GM10266 (cell line): ENCODE measurements around the gene RIC8A.
"Not testable (repeated sequence)": the region's sequence is repeated elsewhere in the genome, so short reads cannot be mapped to it uniquely, and the experiment has no call there.

Experiments
- DNase-seq: peaks from one replicate; pipeline ENCODE4 v3.0.0; 2012; ENCODE audit errors: extremely low spot score
- CTCF ChIP-seq: IDR thresholded peaks from 2 replicates; pipeline ENCODE4 v1.5.1; 2012; ENCODE audit warnings: mild to moderate bottlenecking, low read depth; ENCODE audit not compliant: control insufficient read depth, insufficient read depth; ENCODE audit errors: missing control alignments

The RIC8A gene

DNA sequence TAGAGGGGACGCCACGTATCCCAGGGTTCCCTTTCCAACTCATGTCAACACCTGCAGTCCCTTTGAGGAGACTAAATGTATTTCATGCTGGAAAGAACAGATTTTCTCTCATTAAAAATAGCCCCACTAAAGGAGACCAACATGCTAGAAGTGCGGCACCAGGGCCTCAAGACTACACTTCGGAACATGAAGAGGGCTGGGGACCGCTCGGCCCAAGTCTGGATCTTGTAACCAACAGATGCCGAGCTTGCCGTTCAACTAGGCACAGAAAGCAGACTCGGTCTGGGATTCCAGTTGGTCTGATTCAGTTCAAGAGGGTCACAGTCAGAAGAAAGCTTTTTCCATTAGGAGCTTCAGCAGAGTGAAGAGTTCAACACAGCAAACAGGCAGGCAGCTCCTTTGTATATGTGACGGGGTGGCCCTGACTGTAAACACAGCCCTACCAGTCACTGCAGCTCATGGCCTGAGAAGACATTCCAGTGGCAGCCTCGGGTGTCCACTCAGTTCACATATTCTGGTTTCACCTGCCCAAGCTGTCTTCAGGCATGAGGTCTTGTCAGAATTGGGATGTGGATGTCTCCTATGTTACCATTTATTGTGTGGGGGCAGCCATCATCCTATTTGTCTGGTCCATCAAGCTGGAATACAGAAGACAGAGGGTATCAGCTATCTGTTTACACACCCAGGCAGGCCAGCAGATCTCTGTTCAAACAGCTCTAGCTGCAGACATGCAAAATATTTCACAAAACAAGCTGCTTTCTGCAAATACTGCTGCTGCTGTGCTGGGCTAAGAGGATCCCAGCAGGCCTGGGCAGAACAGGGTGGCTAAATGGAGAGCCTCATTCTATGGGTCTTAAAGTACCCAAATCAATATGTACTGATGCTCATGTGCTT lies 8.8 kb downstream of the RIC8A start:
- DNase-seq = no peak
- no peak for TF ChIP-seq CTCF

GRCh38 chr11:217704-218103 lies 10.2 kb downstream of the RIC8A start:
- no peak for DNase-seq
- TF ChIP-seq CTCF = no peak

GRCh38 chr11:218815-219593 lies 11.5 kb downstream of the RIC8A start:
- no peak for TF ChIP-seq CTCF
- no peak for DNase-seq

DNA sequence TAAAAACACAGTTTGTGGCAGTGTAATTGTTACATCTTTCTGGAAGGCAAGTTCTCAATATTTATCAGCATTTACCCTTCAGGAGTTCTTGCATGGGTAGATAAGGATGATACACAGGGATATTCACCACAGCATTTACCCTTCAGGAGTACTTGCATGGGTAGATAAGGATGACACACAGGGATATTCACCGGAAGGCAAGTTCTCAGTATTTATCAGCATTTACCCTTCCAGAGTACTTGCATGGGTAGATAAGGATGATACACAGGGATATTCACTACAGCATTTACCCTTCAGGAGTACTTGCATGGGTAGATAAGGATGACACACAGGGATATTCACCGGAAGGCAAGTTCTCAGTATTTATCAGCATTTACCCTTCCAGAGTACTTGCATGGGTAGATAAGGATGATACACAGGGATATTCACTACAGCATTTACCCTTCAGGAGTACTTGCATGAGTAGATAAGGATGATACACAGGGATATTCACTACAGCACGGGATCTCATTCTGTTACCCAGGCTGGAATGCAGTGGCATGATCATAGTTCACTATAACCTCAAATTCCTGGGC lies 13.2 kb downstream of the RIC8A start:
- not testable (repeated sequence) for DNase-seq

DNA sequence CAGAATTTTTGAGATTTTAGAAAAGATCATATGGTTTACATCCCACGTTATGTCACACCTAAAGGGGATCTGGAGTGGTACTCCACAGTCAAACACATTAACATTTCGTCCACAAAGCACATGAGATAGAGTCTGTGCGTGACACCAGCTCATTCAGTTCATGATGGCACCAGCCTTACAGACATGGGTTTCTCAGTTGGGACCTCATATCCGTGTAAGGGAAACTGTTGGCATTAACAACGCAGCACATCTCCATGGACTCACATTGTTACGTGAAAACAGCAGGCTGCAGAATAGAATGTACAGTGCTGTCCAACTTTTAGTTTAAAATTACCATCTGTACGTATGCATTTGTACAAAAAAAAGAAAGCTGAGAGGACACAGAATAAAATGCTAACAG lies 14.0 kb downstream of the RIC8A start:
- TF ChIP-seq CTCF = no peak
- DNase-seq = no peak

GRCh38 chr11:221998-222789 lies 14.7 kb downstream of the RIC8A start:
- no peak for TF ChIP-seq CTCF
- DNase-seq = no peak

GRCh38 chr11:223026-223789 lies 15.7 kb downstream of the RIC8A start:
- no peak for DNase-seq
- TF ChIP-seq CTCF = no peak
